ENCODE measurements around the gene ABLIM1. TPM values are rescaled to one million over a fixed set of nuclear protein-coding genes. Genes with fewer than 3 reads are reported as not detected.
A peak's percentile ranks its signal among the peaks of the same experiment; 100 is the strongest.

ABLIM1 gene
- total and polyA plus RNA-seq, 2 of the 13 experiments (the other 11 are each of a cell fraction or from before 2014, with no cell fraction given), result 59.4 to 92.7 TPM

- peaks cover 5 to 23% of the 10 kb centered on the region in 2 experiments; a peak in 3 of 5 replicates for H3K36me3 ChIP-seq (replicated peaks in 1 of 2; ENCODE audit: control insufficient read depth in 1 of 2, insufficient read depth in 2 of 2, low read length in 2 of 2)
- 57% methylated on average over 4 of the region's 4 CpGs for WGBS (ENCODE audit: low lambda C conversion rate)
- peaks cover 99% of the 10 kb centered on the region for H3K79me2 ChIP-seq (ENCODE audit: insufficient read depth, low read length)
- H3K27ac ChIP-seq (ENCODE audit: extremely low read length, insufficient read depth, low read length), result peak overlapping the region; percentile 55
- peaks cover 28% of the 10 kb centered on the region for H4K20me1 ChIP-seq (ENCODE audit: insufficient read depth, low read length)
- ChIA-PET CTCF (ENCODE audit: low intra/inter-chr PET ratio, low total read pairs) (no interaction called here), POLR2A (interaction anchor here (1.0 to 2.2 kb wide), 3 partner anchors 8 to 47 kb away, joined by 3 to 12 read pairs (median 5); no protein-coding TSS in a partner anchor)
- peak; percentile 80 for ATAC-seq
- intact Hi-C loops (cut with micrococcal nuclease; ENCODE audit: unreplicated experiment), result no loop called here
- H3K9me3 ChIP-seq (ENCODE audit: low read length), result no peaks in the 10 kb centered on the region
- in situ Hi-C loops (cut with HindIII; ENCODE audit: extremely low pct_ligation_motif_present, low pct_unique_long_range_greater_than_20kb), result no loop called here
- DNase-seq (ENCODE audit: low spot score), result peak; percentile 66
- no peak overlapping the region; the same call in 1 of the 2 replicates for H3K9ac ChIP-seq (ENCODE audit: insufficient read depth, low read depth, low read length)
- no TSS peak for BruUV-seq (replicated peaks)
- no peak overlapping the region; a peak in 1 of 6 replicates for H3K4me3 ChIP-seq (replicated peaks in 1 of 3; ENCODE audit: insufficient read depth in 1 of 3, low read depth in 2 of 3, low read length in 3 of 3)
- H3K4me2 ChIP-seq (ENCODE audit: low read depth, low read length), result peak overlapping the region; percentile 25
- peaks cover 96% of the 10 kb centered on the region for H3K4me1 ChIP-seq (ENCODE audit: insufficient read depth, low read length)
- H3K27me3 ChIP-seq (ENCODE audit: control insufficient read depth in 1 of 2, insufficient read depth in 2 of 2, low read length in 2 of 2), result no peaks in the 10 kb centered on the region
- H2AFZ ChIP-seq (ENCODE audit: low read length), result no peak overlapping the region
- FAIRE-seq, result peak; percentile 37
- peak; percentile 13 for TF ChIP-seq SKI (IDR thresholded peaks at IDR 0.05; ENCODE audit: partially characterized antibody)
- peak; percentile 19; the same call in 1 of the 2 replicates for TF ChIP-seq FOSL2 (CRISPR knock-in tag; IDR thresholded peaks at IDR 0.05)
- TF ChIP-seq ATF6 (CRISPR knock-in tag; conservative IDR thresholded peaks at IDR 0.05), result no peak
- TF ChIP-seq ZKSCAN1 (IDR thresholded peaks at IDR 0.05; ENCODE audit: low read length), result 0 out of 2 replicates have a peak, but pooled peaks have one; percentile 12
- TF ChIP-seq EP300 (IDR thresholded peaks at IDR 0.05; ENCODE audit: low read depth in 2 of 2, low read length in 2 of 2), result peak in 1 of 2 experiments; percentile 31; a peak in 1 of 4 replicates
- no peak for TF ChIP-seq EP300 (CRISPR knock-in tag; IDR thresholded peaks at IDR 0.05; ENCODE audit: borderline replicate concordance)
- peak; percentile 34; the same call in 1 of the 2 replicates for TF ChIP-seq SAP130 (CRISPR knock-in tag; IDR thresholded peaks at IDR 0.05; ENCODE audit: low read depth)
- TF ChIP-seq TRAFD1 (CRISPR knock-in tag; IDR thresholded peaks at IDR 0.05; ENCODE audit: borderline replicate concordance), result no peak
- peak; percentile 46; the same call in 1 of the 2 replicates for TF ChIP-seq ARID3A (IDR thresholded peaks at IDR 0.05; ENCODE audit: low read depth, low read length)
- TF ChIP-seq ZIK1 (CRISPR knock-in tag; IDR thresholded peaks at IDR 0.05; ENCODE audit: borderline replicate concordance, low read depth), result no peak
- TF ChIP-seq HES4 (CRISPR knock-in tag; IDR thresholded peaks at IDR 0.05; ENCODE audit: borderline replicate concordance), result no peak
- peak; percentile 18; the same call in 1 of the 2 replicates for TF ChIP-seq FOXA3 (CRISPR knock-in tag; IDR thresholded peaks at IDR 0.05)
Observed at GRCh38 chr10:114518401-114519305, 139.4 kb downstream of the ABLIM1 start.

All from HepG2 (cell line).